HG02763 (cell line): ENCODE data around the gene ITPR3.
"Not testable (repeated sequence)": the region's sequence is repeated elsewhere in the genome, so short reads cannot be mapped to it uniquely, and the experiment has no call there.

ENCODE experiments used
- ATAC-seq: cut with Tn5 transposase; IDR thresholded peaks from one replicate; pipeline ENCODE4 v1.9.1; 2021; ENCODE audit warnings: mild to moderate bottlenecking, moderate library complexity; ENCODE audit not compliant: unreplicated experiment

Gene ITPR3

DNA sequence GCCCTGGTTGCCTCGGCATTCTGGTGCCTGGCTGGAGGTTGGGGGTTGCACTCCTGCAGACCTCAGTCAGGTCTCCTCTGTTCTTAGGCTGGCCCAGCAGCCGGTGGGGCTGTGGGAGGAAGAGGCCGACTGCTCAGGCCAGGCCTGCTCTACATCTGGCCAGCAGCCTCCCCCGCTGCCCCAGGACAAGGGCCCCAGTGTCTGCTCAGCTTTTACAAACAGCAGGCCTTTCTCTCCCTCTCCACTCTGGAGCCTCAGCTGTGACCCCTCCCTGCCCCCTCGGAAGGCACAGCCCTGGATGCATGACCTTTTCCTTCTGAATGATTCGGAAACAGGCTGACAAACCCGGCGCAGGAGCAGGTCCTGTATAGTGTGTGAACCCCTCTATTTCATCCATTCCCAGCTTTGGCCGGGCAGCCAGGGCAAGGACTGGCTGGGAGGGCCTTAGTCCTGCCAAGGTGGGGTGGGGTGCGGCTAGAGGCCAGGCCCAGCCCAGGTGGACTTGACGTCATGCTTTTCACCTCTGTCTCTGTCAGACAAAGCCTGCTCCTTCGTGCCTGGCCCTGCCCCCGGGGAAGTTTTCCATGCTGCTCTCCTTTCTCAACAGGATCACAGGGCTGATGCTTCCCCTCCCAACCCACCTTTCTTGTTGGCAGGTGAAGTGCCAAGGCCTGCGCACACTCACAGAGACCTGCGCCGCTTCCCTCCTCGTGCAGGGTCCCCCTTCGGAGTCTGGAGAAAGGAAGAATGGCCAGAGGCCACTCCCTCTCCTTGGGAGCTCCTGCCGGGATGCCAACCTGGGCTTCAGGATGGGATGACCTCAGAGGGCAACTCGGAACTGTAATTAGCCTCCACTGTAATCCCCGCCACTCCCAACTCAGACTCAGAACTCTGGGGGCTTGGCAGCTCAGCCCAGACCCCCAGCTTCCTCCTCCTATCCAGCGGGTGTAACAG, 10.1 kb upstream of the ITPR3 start:
- ATAC-seq: no peak

DNA sequence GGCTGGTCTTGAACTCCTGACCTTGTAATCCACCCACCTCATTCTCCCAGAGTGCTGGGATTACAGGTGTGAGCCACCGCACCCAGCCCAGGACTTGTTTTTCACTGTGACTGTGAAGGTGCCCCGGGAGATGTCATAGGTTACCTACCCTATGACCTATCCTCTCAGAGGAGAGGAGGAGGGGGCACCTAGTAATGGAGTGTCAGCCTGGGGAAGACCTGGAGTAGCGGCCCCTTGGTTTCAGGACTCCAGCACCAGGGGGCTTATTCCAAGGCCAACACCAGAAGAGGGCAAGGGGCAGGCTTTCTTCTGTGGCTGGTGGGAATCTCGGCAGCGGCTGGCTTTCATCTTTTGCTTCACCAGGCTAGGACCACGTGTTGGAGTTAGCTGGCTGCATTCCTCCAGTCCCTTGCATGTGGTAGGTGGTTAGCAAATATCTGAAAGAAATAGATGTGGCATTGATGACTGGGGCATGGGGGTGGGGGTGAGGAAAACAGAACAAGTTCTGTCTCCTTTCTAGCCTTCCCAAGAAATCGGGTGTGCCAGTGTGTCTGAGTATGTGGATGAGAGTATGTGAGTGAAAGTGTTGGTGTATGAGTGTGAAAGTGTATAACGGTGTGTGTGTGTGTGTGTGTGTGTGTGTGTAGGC, 7.9 kb upstream of the ITPR3 start:
- ATAC-seq: no peak

DNA sequence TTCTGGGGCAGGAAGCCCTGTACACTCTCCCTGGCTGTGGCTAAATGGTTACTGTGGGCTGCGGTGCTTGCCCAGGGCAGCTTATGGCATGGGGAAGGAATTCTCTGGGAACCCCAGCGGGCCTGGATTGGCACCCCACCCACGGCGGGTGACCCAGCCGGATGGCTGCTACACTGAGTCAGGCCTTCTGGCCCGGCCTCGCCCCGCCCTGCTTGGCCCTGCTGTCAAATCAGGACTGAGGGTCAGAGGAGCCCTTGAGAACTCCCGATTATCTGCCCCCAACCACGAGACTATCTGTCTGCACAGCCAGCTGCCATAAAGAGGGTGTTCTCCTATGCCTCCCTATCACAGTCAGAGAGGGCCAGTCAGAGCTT, 7.3 kb upstream of the ITPR3 start:
- ATAC-seq: no peak

DNA sequence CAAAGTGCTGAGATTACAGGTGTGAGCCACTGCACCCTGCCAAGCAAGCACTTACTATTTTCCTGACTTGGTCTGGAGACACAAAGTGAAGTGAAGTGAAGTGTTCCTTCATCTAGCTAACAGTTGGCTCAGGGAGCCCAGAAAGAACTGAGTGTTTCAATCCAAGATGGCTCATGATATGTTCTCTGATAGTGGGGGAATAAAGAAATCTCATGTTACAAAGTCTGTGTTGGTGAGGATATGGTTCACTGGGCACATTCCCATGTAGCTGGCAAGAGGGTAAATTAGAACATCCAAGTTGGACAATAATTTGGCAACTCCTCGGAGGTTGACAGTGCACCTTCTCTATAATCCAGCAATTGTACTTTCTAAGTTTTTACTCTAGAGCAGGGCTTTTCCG, 5.0 kb upstream of the ITPR3 start:
- ATAC-seq: no peak

DNA sequence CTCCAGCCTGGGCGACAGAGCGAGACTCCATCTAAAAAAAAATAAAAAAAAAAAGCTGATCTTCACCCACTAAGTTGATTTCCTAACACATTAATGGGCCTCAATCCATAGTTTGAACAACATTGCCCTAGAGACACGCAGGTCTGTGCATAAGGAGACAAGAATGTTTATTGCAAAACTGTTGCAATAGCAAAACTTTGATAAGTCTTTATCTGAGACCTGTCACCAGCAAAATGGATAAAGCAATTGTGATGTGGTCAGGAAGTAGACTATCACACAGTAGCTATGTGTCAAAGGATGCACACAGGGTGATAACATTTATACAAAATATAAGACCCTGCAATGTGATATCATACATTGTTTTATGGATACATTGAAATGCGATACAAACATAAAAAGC, 4.2 kb upstream of the ITPR3 start:
- no peak for ATAC-seq

DNA sequence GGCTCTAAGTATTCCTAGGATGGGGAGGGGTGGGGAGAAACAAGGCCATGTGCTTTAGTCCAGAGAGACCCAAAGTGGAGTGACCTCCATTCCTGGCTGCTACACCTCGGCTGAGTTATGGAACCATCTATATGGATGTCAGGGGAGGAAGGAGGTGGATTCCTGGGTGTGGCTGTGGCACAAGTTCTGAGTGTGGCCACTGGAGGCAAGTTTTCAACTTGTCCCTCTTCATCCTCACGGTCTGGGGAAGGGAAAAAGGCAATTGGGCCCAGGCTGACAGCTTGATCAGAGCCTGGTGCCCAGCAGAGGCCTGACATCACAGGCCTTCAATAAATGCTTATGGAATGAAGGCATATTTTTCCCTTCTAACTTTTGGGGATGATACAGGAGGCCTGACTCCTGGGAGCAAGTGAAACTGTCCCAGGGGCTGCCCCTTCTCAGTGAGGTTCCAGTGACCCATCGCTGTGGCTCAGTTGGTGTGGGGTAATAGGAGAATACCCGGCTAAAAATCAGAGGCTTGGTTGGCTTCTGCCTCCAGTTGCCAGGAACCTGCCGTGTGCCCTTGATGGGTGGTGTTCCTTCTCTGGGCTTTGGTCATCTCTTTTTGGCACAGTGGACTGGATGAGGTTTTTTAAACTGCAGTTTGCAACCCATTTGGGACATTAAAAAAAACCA, 1.8 kb upstream of the ITPR3 start:
- ATAC-seq: no peak

DNA sequence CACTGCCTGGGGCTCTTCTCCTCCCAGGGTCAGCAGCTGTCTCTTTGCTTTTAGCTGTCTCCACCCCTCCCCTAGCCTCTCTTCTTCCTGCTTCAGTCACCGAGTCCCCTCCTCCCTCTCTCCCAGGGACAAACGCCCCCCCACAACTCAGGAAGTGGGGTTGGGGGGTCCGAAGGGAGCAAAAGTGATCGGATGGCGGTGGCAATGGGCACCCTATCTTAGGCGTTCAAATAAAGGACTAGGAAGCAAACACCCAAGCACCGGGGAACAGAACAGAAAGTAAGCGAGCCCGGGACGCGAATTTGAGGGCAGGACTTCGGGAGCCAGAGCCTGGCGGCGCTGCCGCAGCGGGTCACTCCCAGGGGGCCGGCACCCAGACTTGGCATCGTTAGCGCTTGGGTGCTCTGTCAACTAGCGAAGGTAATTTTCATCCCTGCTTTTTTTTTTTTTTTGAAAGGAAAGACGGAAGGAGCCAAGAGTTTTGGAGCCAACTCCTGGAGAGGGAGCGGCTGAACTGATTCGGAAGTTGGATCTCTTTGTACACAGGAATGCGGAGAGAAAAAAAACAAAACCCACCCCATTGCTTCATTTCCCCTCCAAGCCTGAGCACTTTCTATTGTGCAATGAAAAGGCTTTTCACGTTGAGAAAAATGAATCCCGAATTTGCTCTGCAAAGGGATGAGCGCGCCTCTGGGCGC, 815 bp upstream of the ITPR3 start:
- no peak for ATAC-seq

DNA sequence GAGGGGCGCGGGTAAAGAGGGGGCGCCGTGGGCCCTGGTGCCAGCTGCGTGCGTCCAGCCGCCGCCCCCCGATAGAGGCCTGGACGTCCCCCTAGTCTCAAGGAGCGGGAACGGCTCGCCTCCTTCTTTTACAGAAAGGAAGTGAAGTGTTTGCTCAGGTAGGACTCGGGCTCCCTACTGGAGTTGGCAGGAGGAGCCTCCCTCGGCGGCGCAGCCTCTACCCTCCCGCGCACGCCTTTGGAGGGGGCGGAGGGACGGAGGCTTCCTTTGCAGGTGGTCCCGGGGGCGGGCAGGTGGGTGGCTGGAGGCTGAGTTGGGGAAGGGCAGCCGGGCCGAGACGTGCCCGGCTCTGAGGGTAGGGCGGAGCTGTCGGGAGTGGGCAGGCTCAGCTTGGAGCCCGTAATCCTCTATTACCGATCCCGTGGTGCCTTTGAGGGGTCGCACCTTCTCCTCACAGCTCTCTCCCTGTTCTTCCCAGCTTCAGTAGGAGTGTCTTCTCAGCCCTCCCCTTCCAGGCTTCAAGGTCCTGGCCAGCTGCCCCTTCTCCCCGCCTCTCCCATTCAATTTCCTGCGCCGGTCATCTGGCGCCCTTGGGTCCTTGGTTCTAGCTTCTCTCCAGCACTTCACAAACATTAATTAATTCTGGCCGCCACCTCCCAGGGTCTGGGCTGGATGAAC, 728 bp downstream of the ITPR3 start:
- peak; percentile 29 for ATAC-seq

DNA sequence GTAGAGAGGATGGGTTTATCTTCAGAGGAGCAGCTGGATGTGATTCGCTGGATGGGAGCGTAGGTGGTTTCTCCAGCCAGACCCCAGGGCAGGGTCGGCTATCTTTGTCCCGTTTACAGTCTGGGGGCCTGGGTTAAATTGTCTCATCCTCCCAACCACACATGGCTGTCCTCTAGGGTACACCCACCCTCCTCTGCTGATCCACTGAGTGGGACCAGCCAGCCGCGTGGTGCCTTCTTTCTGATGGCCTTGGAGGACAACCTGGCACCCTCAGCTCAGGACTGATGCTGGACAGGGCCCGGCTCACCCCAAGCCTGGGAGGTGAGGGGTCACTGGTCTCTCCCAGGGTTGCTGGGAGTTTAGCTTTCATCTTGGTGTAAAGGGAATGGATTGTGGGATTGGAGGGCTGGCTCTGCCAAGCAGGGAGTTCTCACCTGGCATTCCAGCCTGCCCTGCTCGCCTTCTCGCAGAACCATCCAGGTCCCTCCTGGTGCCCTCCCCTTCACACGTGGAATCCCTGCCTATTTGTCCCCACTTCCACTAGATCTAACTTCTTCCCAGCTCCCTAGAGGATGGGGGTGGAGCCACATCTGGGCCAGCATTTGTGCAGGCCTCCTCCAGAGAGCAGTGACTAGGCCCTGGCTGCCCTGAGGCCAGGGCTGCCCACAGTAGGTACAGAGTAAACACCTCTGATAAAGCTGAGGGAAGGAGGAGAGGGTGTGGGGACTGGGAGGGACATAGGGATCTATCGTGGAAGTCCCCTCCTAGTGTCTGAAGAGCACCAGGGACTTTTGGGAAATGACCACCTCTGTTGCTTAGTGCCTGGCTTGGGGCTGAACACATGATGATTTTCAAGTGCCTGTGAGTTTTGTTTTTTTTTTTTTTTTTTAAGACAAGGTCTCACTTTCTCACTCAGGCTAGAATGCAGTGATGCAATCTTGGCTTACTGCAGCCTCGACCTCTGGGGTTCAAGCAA, 1.6 kb downstream of the ITPR3 start:
- no peak for ATAC-seq

DNA sequence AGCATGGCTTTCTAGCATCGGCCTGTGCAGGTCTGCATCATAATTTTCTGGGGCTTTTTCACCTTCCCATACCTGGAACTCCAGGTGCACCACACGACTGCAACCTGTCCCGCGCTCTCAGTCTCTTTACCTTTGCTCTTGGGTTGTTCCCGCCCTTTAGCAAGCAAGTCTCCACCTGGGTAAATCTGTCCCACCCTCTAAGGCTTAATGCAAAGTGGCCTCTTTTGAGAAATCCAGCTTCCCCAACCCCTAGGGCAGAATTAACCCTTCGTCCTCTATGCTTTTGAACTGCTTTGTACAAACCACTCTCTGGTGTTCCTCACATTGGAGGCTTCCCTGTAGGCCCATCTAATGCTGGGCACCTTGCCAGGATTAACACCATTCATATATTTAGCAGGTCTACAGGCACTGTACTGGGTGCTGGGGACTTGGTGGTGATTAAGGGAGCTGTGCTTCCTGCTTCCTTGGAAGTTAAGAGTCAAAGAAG, 2.8 kb downstream of the ITPR3 start:
- no peak for ATAC-seq

DNA sequence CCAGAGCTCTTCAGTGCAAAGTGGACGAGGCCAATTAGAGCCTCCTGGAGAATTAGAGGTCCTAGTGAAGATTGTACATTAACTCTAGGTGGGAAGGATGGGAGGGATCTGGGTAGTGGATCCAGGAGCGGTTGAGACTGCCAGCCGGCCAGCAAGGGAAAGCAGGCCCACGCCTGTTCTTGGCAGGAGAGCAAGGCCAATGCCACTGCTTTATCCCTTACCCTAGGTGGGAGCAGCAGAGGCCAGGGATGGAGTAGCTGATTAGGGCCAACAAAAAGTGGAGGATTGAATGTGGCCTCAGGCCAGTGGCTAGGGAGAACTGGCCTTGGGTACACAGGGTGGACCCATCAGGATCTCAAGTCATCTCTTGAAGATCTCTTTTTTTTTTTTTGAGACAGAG, 3.7 kb downstream of the ITPR3 start:
- no peak for ATAC-seq

DNA sequence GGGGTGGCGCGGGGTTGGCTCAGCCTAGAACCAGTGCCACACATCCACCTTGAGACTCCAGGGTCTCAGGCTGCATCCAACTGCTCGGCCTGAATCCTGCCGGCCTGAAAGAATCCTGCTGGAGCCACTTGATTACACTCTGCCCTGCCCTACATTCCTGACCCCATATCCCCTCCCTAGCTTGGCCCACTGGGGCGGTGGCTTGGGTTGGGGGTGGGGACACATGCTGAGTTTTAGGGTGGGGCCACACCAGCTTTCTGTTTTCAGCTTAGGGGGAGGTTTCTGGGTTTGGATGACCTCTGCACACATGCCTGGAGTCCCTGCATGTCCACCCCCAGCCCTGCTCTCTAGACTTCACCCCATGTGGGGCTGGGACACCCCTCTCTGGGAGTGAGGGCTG, 6.8 kb downstream of the ITPR3 start:
- no peak for ATAC-seq

DNA sequence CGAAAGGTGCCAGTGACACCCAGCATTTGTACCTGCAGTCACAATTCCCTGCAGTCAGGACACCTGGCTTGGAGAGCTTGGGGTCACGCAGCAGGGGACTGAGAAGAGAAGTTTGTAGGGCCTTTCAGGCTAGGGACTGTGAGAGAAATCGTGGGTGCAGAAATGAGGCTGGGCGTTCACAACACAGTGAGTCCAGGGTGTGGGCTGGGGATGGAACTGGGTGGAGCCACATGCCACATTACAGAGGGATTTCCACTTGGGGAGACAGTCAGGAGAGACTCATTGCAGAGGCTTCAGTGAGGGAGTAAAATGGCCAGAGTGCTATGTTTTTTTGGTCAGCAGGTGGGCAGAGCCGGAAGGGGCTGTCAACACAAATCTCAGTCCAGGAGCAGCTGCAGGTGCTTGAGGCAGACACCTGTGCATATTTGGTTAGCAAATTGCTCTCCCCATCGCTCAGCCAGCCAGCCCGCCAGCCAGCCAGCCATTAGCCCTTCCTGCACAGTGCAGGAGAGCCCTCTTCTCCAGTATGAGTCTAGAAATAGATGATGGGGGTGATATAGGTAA, 7.4 kb downstream of the ITPR3 start:
- no peak for ATAC-seq

DNA sequence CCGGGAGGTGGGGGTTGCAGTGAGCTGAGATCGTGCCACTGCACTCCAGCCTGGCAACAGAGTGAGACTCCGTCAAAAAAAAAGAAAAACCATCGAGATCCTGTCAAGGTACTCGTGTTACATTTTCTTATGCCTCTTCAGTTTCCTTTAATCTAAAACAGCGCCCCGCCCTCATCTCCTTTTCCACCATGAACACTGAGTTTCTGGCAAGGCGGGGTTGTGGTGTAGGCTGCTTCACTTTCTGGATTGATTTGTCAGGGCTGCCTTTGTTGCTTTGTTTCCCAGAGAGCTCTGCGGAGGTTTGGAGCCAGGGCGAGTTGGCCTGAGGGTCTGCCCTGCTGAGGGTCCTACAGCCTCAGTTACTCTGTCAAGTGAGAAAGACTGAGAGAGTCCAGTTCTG, 8.9 kb downstream of the ITPR3 start:
- no peak for ATAC-seq

DNA sequence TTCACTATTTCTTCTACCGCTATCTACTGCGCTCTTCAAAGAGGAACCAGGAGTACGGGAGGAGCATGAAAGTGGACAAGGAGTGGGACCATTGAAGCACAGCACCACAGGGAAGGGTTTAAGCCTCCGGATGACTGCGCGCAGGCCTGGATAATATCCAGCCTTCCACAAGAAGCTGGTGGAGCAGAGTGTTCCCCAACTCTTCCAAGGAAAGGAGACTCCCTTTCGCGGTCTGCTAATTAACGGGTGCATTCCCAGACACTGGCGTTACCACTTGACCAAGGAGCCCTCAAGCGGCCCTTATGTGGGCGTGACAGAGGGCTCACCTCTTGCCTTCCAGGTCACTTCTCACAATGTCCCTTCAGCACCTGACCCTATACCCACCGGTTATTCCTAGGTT, 10.4 kb downstream of the ITPR3 start:
- ATAC-seq: not testable (repeated sequence)

DNA sequence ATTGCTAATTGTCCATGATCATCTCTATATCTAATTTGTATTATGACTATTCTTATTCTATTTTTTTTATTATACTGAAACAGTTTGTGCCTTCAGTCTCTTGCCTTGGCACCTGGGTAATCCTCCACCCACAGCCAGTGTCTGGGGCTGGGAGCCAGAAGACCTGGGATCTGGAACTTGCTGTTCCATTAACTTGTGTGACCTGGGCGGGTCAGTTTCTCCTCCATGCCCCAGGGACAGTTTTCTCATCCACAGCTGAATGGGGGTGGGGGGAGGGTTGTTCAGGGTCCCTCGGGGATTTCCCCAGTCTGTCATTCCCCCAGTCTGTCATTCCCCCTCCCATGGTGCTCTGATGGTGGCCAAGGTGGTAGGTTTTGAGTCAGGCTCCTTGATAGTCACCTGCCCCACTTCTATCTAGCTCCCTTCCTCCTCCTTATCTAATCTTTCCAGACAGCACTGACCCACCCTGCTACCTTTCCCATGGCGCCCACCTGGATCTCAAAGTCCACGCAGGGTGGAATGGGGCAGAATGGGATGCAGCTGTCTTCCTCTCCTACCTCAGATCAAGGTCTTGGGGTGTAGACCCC, 10.9 kb downstream of the ITPR3 start:
- ATAC-seq: no peak

DNA sequence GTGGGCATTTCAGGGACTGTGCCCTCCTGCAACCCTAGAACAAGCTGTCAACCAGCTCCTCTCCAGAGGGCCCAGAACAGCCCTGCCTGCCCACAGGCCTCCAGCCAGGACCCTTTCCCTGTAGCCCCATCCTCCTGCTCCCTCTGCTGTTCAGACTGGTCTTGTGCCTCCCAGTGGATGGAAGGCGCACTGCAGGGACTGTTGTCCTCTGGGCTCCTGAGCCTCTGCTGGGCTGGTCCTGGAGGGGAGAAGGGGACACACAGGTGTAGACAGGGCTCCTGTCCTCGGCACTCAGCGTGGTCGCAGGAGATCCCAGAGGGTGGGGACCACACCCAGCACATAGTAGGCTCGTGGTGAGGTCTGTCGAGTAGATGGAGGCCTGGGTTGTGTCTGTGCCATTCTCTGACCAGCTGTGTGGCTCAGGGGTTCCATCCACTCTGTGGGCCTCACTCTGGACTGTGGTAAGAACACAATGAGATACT, 11.5 kb downstream of the ITPR3 start:
- ATAC-seq: no peak

DNA sequence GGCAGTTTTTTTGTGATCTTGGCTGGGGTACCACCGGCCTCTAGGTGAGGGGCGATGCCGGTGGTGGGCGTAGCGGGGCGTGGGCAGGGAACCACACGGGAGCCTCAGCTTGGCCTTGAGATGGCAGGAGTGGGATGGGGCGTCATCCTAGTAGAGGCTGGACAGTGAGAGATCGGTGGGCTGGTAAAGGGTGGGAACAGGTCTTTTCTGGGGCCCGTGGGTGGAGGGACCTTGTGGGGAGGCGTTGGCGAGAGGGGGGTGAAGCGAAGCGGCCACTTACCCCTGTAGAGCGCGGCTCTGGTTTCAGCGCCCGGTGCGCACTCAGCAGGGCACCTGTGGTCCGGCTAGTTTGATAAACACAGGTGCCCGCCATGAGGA, 12.0 kb downstream of the ITPR3 start:
- no peak for ATAC-seq
